Memory B cell (primary cell): Measurements from ENCODE around the gene CDH13.

Experiments used
- ATAC-seq: fragments of 150-1000 bp; cut with Tn5 transposase; 2 replicates; pipeline ENCODE4 v1.10.0; 2021; ENCODE audit warnings: low read depth, mild to moderate bottlenecking, moderate library complexity
- DNase-seq, 2 donors: peaks; one replicate each; pipeline ENCODE4 v3.0.0; 2022; ENCODE audit warnings: low spot score in 2 of 2
- H3K27ac Mint-ChIP-seq: one replicate; pipeline ENCODE4 v1.8.0; 2022; ENCODE audit warnings: mild to moderate bottlenecking, moderate library complexity, mixed read lengths
- H3K27me3 Mint-ChIP-seq: one replicate; pipeline ENCODE4 v1.8.0; 2022; ENCODE audit warnings: mixed read lengths
- H3K36me3 Mint-ChIP-seq: one replicate; pipeline ENCODE4 v1.8.0; 2022; ENCODE audit warnings: mild to moderate bottlenecking, mixed read lengths
- H3K4me1 Mint-ChIP-seq: one replicate; pipeline ENCODE4 v1.8.0; 2022; ENCODE audit warnings: mixed read lengths
- H3K4me3 Mint-ChIP-seq: one replicate; pipeline ENCODE4 v1.8.0; 2022; ENCODE audit warnings: mild to moderate bottlenecking, moderate library complexity, mixed read lengths
- H3K9me3 Mint-ChIP-seq: one replicate; pipeline ENCODE4 v1.8.0; 2022; ENCODE audit warnings: mixed read lengths

The CDH13 gene

DNA sequence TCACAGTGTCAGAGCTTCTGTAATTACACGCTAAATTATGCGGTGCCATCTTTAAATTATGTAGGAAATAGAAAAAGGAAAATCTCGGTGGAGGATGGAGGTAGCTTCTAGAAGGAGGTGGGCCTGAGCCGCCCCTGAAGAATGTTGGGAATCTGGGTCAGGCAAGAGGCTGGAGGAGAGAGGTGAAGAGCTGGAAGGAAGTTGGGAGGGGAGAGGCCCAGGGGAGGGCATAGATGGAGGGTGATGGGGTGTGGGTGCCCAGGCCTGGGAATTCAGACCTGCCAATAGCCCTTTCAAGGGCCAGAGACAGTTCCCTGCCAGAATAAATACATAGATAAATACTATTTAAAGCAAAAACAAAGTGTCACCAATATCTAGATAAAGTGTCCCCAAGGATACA, 766.0 kb downstream of the CDH13 start:
- H3K4me1 Mint-ChIP-seq: no peaks in the 10 kb centered on the region
- no peak for ATAC-seq

DNA sequence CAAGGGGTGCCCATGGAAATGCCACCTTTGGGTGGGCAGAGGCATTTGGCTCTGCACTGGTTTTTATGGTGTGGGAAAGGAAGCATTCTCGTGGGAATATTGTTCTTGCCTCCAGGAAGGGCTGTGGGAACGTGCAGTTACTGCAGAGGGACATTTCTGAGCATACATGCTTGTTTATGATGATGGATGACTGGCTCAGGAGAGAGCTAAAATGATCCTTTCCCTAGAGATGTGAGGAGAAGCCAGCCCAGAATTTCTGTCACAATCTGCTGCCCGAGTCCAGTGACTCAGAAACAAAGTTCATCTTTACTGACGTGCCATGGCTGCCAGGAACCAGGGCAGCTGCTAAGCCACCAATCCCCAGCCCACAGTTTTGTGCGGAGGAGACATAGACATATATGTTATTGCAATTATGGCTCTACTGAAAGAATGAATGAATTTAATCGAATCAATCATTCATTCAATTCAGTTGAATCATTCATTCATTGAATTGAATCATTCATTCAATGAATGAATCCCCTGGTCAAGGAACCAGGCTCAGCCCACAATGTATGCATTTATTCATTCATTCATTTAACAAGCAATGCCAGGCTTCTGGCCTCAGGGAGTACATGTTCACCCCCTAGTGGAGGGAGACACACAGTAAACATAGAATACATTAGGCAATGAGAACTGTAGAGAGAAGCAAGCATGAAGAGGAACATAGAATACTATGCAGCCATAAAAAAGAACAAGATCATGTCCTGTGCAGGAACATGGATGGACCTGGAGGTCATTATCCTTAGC, 766.6 kb downstream of the CDH13 start:
- H3K27ac Mint-ChIP-seq: no peak overlapping the region
- DNase-seq: no peak
- no peak overlapping the region for H3K4me3 Mint-ChIP-seq
- ATAC-seq: no peak
- H3K9me3 Mint-ChIP-seq: peaks cover 10% of the 10 kb centered on the region
- H3K27me3 Mint-ChIP-seq: peaks cover 7% of the 10 kb centered on the region
- H3K4me1 Mint-ChIP-seq: no peaks in the 10 kb centered on the region
- no peaks in the 10 kb centered on the region for H3K36me3 Mint-ChIP-seq

More for the DNA sequence above, 766.0 kb downstream of the CDH13 start:
- Mint-ChIP-seq H3K36me3 (no peaks in the 10 kb centered on the region), H3K27ac (no peak overlapping the region), H3K4me3 (no peak overlapping the region), H3K27me3 (peaks cover 7% of the 10 kb centered on the region), H3K9me3 (peaks cover 10% of the 10 kb centered on the region)
- no peak for DNase-seq

DNA sequence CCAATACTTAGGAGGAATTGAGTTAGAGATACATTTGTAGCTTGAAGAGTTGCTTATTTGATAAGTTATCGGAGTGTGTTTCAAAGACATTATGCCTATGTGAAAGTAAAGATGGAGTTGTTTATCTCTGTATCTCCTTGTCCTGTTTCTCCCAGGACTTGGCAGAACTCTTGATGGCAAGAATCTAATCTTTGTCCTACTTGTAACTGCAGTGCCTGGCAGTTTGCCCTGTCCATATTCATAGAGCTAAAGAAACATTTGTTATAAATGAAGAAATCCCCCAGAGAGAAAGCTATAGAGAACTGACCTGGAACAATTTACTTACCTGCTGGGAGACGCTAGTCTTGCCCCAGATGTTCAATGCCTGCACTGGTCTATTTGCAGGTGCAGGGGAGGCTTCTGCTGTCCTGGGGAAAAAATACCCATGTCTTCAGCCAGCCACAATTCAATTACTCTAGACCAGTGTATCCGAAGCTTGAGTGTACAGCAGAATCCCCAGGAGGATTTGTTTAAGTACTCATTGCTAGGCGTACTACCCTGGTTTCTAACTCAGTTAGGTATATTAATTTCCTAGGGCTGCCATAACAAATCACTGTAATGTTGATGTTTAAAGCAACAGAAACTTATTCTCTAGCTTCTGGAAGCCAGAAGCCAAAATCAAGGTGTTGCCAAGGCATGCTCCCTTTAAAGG, 771.0 kb downstream of the CDH13 start:
- Mint-ChIP-seq H3K36me3 (no peaks in the 10 kb centered on the region), H3K27ac (no peak overlapping the region), H3K27me3 (peaks cover 5% of the 10 kb centered on the region), H3K4me1 (no peaks in the 10 kb centered on the region), H3K9me3 (peaks cover 12% of the 10 kb centered on the region), H3K4me3 (no peak overlapping the region)
- DNase-seq (no peak), ATAC-seq (no peak)

DNA sequence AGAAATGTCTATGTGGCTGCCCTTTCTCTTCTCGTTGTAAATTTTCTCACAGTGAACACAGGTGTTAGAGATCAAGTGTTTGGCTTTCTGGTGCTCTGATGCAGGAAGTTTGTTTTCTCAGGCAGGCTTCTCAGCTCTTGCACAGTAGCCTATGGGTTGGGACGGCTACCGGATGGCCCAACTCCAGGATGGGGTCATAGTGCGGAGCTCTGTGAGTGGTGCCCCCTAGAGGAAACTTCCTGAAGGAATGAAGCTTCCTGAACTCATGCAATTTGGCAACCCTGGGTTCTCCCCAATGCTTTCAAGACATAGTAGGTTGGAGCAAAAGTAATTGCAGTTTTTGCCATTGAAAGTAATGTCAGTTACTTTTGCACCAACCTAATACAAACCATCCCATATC, 773.5 kb downstream of the CDH13 start:
- no peak for DNase-seq
- H3K4me1 Mint-ChIP-seq: no peaks in the 10 kb centered on the region
- H3K27ac Mint-ChIP-seq: no peak overlapping the region
- H3K27me3 Mint-ChIP-seq: peaks cover 1% of the 10 kb centered on the region
- H3K4me3 Mint-ChIP-seq: no peak overlapping the region
- peaks cover 6% of the 10 kb centered on the region for H3K9me3 Mint-ChIP-seq
- H3K36me3 Mint-ChIP-seq: no peaks in the 10 kb centered on the region
- ATAC-seq: no peak

DNA sequence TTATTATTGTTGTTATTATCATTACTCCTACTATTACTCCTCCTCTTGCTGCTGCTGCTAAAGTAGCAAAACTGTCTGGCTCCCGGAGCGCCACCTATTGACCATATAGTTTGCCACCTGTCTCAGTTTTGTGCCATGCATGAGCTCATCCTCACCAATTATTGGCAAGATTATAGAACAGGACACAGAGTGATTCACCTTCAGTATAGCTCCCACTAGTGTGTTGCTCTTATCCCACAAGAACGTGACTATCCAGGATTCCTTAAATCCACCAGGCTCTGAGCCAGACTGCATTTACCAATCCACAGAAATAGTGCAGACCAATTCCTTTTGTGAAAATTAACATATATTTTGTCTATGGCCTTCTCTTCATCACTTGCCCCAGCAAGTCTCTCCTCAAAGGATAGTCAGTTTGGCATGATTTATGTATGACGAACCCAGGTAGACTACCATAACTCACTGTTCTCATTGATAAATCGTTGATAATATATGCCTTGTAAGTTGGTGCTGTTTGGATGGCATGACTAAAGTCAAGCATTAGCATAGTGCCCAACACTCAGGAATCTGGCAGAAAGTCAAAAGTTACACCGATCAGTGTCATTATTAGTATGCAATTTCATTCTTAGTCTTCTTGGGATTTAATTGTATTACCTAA, 775.5 kb downstream of the CDH13 start:
- H3K4me1 Mint-ChIP-seq: no peaks in the 10 kb centered on the region
- DNase-seq: no peak
- peaks cover 6% of the 10 kb centered on the region for H3K27me3 Mint-ChIP-seq
- ATAC-seq: no peak
- no peaks in the 10 kb centered on the region for H3K36me3 Mint-ChIP-seq
- no peak overlapping the region for H3K4me3 Mint-ChIP-seq
- H3K9me3 Mint-ChIP-seq: peaks cover 3% of the 10 kb centered on the region
- no peak overlapping the region for H3K27ac Mint-ChIP-seq

DNA sequence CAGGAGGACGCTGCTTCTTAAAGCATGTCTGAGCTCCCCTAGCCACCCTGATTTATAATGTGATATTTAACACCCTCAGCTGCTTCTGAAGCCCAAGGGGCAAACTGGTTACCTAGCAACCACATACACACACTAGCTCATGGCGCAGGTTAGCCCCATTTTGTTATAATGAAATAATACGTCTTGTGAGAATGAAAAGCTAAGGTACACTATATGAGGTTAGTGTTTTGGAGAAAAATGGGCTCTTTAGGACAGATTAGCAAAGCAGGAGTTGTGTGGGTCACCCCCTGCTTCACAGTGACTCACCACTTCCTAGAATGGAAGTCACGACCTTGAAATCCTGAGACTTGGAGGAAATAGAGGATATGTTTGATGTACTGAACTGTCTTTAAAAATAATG, 776.2 kb downstream of the CDH13 start:
- ATAC-seq (no peak), DNase-seq (no peak)
- Mint-ChIP-seq H3K27me3 (peaks cover 6% of the 10 kb centered on the region), H3K27ac (no peak overlapping the region), H3K4me3 (no peak overlapping the region), H3K9me3 (peaks cover 3% of the 10 kb centered on the region), H3K36me3 (no peaks in the 10 kb centered on the region), H3K4me1 (no peaks in the 10 kb centered on the region)

DNA sequence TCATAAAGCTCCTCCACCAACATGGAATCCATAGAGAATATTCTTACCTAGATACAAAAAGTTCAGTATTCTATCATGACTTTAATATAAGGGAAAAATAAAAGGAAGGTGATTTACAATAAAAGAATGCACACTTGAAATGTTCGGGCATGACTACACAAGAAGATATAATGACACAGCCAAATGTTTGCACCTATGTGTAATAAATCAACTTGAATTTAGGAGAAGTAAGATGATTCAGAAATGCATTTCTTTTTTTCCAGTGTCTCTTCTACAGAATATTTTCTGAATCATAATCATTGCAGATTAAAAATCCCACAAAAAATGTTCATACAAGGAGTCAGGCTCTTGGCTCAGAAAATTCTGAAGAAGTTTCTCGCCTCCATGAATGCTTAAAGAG, 777.0 kb downstream of the CDH13 start:
- Mint-ChIP-seq H3K4me1 (no peaks in the 10 kb centered on the region), H3K9me3 (peaks cover 4% of the 10 kb centered on the region), H3K4me3 (no peak overlapping the region), H3K27me3 (peaks cover 8% of the 10 kb centered on the region), H3K27ac (no peak overlapping the region), H3K36me3 (no peaks in the 10 kb centered on the region)
- no peak for ATAC-seq
- no peak for DNase-seq

DNA sequence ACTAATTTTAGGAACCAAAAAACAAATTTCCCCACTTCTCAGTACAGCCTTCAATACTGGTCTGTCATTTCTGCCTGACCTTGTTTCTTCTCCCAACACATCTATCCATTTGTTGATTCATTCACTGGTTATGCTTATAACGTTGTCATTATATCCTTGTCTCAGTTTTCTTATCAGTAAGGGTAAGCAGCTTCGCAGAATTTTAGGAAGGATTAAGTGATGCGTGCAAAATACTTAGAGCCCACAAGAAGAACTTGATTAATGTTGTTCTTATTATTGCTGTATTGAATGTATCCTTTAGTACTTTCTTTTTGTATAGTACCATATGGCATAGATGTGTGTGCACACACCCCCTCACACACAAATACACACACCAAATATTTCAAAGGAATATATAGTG, 777.5 kb downstream of the CDH13 start:
- H3K9me3 Mint-ChIP-seq: peaks cover 4% of the 10 kb centered on the region
- peaks cover 10% of the 10 kb centered on the region for H3K27me3 Mint-ChIP-seq
- H3K27ac Mint-ChIP-seq: no peak overlapping the region
- DNase-seq (no peak), ATAC-seq (no peak)
- no peaks in the 10 kb centered on the region for H3K4me1 Mint-ChIP-seq
- H3K4me3 Mint-ChIP-seq: no peak overlapping the region
- H3K36me3 Mint-ChIP-seq: no peaks in the 10 kb centered on the region

DNA sequence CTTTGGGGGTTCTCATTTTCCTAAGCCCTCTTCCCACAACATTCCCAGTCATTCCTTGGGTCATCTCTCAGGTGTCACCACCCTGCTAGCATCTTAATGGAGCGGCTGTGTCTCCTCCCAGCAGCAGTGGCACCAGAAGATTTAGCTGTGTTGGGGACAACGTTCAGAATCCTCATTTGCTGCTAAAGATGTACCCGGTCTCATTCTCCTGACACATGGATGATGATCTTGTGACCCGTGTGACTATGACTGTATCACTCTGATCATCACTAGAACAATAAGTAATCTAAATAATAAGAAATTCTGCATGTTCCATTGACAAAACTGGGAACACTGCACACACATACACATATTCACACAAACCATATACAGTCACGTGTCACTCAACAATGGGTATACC, 781.2 kb downstream of the CDH13 start:
- Mint-ChIP-seq H3K4me1 (no peaks in the 10 kb centered on the region), H3K36me3 (no peaks in the 10 kb centered on the region), H3K27ac (no peak overlapping the region), H3K9me3 (peaks cover 3% of the 10 kb centered on the region), H3K4me3 (no peak overlapping the region), H3K27me3 (peaks cover 15% of the 10 kb centered on the region)
- ATAC-seq (no peak), DNase-seq (no peak)

DNA sequence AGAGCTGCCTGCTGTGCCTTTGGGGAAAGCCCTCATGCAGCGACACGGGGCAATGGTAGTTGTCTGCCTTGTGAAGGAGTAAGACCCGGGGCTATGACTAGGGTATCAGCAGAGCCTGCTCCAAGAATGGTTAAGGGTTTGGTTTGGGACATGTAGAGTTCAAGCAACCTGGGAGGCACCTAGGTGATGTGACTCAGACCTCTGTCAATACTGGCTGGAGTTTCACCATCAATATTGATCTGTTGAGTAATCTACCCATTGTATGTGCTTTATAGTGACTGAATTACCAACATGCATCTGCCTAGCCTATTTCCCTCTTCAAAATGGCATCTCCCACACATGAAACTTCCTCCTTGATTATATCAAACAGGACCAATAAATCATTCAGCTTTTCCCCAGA, 782.6 kb downstream of the CDH13 start:
- ATAC-seq: no peak
- Mint-ChIP-seq H3K36me3 (no peaks in the 10 kb centered on the region), H3K4me3 (no peak overlapping the region), H3K9me3 (peaks cover 3% of the 10 kb centered on the region), H3K27me3 (peaks cover 15% of the 10 kb centered on the region), H3K4me1 (no peaks in the 10 kb centered on the region), H3K27ac (no peak overlapping the region)
- no peak for DNase-seq

DNA sequence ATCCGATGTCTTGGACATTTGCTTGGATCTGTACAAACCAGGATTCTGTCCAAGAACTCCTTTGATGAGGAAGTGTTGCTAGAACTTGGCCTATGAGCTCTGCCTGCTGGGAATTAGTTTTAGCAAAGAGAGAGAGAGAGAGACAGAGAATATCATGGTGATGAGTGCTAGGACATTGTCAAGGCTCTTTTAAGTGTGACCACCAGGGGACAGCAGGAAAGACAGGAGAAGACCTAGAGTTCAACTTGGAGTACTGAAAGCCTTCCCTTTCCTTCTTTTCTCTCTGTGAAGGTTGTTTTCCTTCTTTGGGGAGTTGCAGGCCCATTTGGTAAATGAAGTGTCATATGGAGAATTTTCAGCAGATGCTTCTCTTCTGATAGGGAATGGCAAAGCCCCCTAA, 791.8 kb downstream of the CDH13 start:
- no peaks in the 10 kb centered on the region for H3K36me3 Mint-ChIP-seq
- H3K4me3 Mint-ChIP-seq: no peak overlapping the region
- no peak overlapping the region for H3K27ac Mint-ChIP-seq
- DNase-seq (no peak), ATAC-seq (no peak)
- H3K27me3 Mint-ChIP-seq: peaks cover 3% of the 10 kb centered on the region
- no peaks in the 10 kb centered on the region for H3K4me1 Mint-ChIP-seq
- H3K9me3 Mint-ChIP-seq: no peaks in the 10 kb centered on the region

DNA sequence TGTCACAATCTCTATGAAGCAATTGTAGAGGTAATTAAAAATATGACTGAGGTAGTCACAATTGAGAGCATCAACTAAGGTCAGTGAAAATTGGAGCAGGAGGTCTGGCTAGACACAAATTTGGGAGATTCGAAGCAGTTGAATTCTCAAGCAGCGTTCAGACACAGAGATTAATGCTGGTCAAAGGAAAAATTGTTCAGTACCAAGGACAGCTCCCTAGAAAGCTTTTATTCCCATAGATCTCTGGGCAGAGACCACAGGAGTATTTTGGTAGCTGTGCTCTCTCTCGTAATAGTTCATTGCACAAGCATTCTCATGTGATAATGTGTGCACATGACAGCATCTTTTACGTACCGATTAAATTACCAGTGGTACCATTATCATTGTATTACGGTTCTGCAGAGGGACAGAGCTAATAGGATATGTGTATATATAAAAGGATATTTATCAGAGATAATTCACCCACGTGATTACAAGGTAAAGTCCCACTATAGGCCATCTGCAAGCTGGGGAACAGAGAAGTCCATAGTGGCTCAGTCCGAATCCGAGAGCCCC, 793.5 kb downstream of the CDH13 start:
- ATAC-seq (no peak), DNase-seq (no peak)
- Mint-ChIP-seq H3K4me3 (no peak overlapping the region), H3K27me3 (peaks cover 5% of the 10 kb centered on the region), H3K9me3 (peaks cover 2% of the 10 kb centered on the region), H3K4me1 (no peaks in the 10 kb centered on the region), H3K36me3 (no peaks in the 10 kb centered on the region), H3K27ac (no peak overlapping the region)

DNA sequence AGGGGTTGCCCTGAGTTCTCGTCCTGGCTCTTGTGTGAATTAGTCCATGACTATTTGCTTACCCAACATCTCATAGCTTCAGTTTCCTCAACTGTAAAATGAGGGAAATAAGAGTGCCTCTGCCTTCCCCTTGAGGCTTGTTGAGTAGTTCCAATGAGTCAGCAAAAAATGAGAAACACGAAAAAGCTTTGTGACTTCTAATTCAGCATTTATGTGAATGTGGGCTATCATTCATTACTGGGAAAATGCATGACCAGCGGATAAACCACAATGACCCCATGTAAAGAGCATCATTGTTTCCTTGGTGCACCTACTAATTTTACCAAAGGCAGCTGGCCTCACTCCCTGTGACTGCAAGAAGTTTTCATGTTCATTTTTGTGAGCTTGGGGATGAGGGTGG, 806.4 kb downstream of the CDH13 start:
- Mint-ChIP-seq H3K9me3 (peaks cover 2% of the 10 kb centered on the region), H3K36me3 (no peaks in the 10 kb centered on the region), H3K27me3 (peaks cover 14% of the 10 kb centered on the region), H3K4me3 (no peak overlapping the region), H3K4me1 (no peaks in the 10 kb centered on the region), H3K27ac (no peak overlapping the region)
- ATAC-seq: no peak
- DNase-seq: no peak

DNA sequence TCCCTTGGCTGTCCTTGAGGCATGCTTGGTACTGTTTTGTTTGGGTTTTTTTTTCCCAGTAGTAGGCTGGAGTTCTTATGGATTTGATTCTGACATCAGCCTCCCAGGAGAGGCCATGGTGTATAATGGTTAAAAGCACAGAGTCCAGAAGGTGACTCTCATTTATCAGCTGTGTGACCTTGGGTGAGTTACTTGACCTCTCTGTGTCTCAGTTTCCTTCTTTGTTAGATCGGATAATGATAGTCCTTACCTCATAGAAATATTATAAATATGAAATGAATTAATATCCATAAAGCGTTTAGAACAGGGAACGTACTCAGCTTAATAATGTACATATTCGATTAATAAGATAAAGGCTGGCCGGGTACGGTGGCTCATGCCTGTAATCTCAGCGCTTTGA, 810.3 kb downstream of the CDH13 start:
- Mint-ChIP-seq H3K9me3 (no peaks in the 10 kb centered on the region), H3K27ac (no peak overlapping the region), H3K4me3 (no peak overlapping the region), H3K36me3 (no peaks in the 10 kb centered on the region), H3K4me1 (no peaks in the 10 kb centered on the region), H3K27me3 (peaks cover 15% of the 10 kb centered on the region)
- DNase-seq (no peak), ATAC-seq (no peak)
